ENCODE results near the gene PAH.
"Not testable (repeated sequence)": the region's sequence is repeated elsewhere in the genome, so short reads cannot be mapped to it uniquely, and the experiment has no call there.

PAH gene

DNA sequence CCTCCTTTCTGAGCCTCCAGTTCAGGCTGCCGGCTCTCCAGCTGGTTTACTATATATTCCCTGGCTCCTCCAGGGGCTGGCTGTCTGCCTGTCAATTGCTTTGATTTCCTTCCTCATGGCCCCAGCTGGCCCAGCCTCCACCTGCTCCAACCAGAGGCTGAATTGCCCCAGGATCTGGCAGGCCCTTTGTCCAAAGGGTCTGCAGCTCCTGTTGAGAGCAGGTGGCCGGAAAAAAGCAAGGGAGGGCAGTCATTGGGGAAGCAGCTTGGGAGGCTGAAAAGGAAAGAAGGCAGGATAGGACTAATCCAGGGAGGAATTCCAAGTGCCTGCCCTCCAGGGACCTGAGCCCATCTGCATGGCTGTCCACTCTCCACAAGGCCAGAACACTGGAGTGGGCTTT, 25.3 kb downstream of the PAH start:
- DNase-seq (ENCODE audit: low spot score) = no peak

DNA sequence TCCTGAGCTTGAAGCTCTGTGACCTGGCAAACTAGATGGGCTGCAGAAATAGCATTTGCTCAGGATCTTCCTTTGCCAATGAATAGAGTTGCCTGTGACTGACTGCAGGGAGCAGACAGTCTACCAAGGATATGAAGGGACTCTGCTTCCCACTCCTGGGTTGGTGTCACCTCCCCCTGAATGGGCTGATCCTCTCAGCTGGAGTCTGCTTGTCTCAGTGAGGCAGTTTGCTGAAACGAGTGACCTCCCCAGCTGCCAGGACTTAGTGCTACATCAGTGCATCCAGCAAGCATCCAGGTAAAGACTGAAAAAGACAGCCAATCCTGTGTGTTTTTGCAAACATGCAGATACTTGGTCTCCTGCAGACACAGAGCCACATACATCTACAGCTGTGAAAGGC, 28.5 kb downstream of the PAH start:
- DNase-seq (ENCODE audit: low spot score) = no peak

DNA sequence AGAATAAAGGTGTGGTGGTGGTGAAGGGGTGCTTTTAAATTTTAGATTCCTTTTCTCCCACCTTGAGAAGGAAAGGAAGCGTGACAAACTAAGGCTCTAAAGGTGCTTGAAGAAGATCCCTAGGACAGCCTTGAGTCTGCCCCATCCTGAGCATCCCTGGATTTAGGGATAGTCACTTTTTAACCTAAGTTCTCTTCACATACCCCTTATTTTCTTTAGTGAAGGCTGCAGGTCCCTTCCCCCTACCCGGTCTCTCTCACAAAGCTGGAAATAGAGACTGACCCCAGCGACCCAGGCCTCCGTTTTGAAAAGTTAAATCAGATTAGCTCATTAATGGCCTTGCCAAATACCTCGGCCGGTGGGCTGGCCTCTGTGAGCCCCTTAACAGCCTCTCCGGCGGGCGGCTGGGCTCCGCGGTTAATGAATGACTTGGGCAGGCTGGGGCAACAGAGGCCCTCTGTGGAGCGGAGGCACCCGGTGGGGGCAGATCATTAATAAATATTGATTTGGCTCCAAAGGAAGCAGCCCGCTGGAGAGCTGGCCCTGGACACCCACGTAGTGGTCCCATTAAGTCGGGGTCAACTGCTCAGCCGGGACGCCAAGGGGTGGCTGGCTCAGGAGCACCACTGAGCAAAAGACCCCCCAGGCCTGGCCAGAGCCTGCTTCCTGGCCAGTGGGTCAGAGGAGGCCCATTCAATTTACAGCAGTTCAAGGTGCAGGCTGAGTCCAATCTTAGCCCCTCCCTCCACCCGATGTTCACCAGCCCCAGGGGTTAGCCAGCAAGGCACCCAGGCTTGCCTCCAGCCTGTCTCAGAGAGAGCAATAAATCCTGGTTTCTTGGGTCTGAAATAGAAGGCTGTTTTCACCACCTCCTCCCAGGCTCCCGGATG, 31.8 kb downstream of the PAH start:
- DNase-seq (ENCODE audit: low spot score) = no peak

DNA sequence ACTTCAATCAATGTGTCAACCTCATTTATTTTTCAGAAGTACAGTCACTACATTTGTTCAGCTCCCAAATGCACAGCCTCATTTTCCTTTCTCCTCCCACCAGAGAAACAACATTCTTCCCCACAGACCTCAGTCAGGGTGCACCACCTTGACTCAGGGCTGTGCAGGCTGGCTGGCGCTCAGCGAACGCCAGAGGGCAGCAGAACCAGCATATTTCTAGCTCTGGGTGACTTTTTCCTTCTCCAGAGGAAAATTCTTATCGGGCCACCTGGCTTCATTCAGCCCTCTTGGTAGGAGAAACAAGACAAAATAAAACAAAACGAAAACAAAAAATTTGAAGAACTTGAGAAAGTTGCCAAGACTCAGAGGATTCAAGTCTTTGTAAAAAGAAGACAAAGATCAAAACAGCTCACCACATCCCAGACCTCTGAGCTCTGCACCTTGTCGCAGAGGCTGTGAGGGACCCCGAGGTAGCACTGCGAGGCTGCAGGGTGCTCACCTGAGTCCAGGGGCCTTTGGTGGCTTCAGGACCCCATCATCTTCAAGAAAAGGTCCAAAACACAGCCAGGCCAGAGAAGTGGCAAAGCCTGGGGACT, 33.7 kb downstream of the PAH start:
- DNase-seq (ENCODE audit: low spot score) = no peak

DNA sequence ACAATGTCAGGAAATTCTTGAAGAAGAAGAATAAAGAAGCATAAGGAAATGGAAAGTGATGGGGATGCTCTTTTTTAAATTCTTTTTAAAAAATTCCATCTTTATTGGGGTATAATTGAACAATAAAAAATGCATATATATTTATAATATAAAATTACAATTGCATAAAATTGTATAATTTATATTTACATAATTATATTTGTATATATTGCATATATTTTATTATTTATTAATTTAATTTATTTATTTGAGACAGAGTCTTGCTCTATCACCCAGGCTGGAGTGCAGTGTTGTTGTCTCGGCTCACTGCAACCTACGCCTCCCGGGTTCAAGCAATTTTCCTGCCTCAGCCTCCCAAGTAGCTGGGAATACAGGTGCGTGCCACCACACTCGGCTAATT, 36.3 kb downstream of the PAH start:
- DNase-seq (ENCODE audit: low spot score) = no peak

DNA sequence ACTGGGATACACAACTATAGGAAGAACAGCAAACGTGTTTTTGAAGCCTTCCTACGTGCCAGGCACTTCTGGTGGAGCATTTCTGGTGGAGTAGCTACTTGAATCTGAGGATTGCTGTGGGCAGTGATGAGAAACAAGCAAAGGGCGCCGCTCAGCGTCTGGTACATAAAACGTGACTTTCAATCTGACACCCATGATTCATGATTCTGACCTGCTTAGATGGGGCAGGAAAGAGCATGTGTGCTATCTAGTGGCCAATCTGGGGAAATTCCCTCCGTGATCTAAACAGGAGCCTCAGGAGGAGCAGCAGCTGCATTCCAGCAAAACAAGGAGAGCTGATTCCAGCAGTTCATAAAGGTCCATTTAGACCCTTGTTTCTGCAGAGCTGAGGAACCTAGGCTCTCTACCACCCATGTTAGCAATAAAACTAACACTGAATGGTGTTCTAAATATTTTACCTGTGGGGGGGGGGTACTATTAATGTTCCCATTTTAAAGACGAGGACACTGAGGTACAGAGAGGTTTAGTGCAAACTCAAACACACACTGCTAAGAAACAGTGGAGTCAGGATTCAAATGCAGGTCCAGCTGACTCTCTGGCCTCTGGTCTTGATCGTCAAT, 37.8 kb downstream of the PAH start:
- no peak for DNase-seq (ENCODE audit: low spot score)

DNA sequence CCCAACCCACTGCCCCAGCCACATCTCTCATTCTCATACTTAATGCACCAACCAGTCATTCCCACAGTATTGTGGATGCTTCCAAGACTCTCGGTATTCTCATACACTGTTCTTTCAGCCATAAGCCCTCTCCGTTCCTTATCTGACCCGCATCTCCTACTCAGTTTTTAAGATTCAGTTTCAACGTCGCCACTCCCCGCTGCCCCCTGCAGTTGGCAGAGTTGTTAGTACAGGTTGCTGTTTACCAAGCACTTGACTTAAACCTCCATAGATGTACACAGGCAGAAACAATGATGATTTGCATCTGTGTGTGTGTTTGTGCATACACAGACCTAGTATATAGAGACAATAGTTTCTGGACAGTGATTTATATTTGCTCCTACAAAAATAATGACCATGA, 40.2 kb downstream of the PAH start:
- DNase-seq (ENCODE audit: low spot score) = no peak

DNA sequence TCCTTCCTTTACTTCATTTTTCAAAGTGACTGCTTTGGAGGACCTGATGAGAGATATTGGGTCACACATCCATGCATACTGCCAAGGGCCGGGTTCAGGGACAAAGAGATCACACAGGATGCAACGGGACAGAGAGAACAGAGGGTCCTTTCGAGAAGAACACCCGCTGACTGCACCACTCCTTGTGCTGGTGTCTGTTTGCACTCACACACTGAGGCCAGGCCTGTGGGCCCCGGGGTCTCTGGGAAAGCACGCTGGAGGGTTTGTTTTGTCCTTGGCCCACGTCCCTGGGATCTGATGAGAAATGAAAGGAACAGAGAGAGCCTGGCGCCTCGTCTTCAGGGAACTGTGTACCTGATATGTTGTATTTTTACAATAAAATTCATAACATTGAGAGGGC, 42.2 kb downstream of the PAH start:
- DNase-seq (ENCODE audit: low spot score) = no peak

DNA sequence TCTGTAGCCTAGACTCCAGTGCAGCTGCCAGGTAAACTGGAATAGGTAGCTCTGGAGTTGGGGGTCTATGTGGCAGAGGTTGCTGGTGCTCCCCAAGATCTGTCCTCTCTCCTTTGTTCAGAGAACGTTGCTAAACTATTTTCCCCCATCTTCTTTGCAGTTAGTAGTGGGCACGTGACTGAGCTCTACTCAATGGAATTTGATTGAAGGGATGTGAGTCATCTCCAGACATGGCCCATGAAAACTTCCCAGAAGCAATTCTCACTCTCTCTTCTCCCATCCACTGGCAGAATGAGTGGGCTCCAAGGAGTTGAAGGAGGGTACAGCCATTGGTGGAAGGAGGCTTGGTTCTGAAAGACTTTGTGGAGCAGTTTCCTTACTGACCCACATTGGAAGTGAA, 44.0 kb downstream of the PAH start:
- DNase-seq (ENCODE audit: low spot score) = no peak

DNA sequence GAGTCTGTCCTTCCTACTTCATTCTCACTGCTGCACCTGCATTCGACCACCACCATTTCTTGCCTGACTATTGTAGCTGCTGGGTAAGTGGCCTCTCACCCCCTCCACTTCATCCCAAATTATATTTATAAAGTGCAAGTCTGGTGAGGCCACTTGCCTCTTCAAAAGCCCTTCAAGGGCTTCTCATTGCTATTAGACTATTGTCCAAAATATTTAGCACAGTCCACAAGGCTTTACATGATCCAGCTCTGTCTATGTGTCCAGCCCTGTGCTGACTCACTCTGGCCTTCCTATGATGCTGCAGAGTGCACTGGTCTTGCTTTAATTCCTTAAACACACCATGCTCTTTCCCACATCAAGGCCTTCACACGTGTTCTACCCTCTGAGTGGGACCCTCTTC, 46.0 kb downstream of the PAH start:
- DNase-seq (ENCODE audit: low spot score) = no peak

DNA sequence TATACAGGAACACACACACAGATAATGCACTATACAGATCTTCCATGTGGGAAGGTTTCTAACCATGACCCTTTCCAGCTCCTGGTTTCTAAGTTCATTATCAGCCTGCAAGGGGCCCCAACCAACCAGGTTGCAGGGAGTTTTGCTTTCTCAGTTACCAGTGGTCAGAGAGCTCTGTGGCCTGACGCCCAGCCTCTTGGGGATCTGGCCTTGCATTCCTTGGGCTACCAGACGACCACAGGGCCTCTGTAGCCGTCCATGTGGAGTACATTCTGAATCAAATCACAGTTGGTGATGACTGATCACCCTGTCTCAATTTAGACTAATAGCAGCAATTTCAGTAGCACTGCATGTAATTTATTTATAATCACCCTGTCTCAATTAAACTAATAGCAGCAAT, 47.5 kb downstream of the PAH start:
- DNase-seq (ENCODE audit: low spot score) = no peak

DNA sequence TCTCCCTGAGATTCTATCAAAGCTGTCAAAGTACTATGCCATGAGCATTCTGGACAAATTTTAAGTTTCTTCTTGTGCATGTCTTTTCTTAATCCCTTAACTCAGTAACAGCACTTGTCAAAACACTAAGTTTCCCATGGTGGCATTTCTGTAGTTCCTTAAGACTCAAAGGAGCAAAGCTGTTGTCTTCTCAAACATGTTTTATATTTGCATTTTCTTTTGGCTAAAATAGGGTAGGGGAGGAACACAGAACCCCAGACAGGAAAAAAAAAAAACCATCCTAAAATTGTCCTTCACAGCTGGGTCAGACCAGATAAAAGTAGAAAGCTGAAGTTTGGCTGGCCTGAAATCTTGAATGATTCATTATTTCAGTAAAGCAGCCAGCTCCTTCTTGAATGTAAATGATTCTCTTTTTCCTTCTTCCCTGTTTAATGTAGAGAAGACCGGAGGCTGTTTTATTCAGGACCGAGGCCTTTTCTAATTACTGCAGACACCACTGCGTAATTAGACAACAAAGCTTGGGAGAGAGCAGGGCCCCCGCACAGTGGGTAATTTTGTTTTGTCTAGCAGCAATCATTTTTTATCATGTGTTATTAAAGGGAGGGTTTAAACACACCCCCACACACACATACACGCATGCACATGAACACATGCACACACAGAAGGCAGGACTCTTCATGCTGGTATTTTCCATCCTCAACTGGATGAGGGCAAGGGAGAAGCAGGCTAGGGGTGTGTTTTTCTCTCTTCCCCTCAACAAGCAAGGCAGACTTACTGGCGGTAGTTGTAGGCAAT, 51.0 kb downstream of the PAH start:
- DNase-seq (ENCODE audit: low spot score) = no peak

DNA sequence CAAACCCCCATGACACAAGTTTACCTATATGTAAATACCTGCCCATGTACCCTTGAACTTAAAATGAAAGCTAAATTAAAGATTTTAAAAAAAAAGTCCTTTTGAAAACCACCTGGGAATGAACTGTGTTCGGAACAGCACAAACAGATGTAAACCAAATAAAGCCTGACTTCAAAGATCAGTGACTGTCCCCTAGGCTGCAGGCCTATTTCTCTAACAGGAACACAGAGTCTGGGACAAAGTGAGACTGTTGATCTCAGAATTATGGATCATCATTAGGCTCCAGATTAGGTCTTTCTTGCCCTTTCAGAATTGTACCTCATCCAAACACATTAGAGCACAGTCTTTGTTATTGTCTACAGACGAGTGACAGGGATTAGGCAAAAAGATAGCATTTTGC, 54.6 kb downstream of the PAH start:
- no peak for DNase-seq (ENCODE audit: low spot score)

DNA sequence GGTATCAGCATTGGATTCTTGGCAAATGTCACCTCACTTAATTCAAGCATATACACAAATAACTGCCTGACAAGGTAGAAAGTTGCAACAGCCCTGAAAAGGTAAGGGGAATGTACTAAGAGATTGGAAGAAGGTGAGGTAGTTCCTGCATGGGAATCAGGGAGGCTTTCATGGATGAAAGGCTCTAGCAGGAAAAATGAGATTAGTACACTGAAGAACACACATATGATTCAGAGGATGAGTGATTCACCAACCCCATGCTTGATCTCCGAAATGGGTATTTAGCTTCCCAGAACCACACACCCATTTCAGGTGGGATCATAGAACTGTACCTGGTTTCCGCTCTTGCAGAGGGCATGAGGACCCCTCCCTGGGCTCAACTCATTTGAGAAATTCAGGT, 65.8 kb downstream of the PAH start:
- no peak for DNase-seq (ENCODE audit: low spot score)

DNA sequence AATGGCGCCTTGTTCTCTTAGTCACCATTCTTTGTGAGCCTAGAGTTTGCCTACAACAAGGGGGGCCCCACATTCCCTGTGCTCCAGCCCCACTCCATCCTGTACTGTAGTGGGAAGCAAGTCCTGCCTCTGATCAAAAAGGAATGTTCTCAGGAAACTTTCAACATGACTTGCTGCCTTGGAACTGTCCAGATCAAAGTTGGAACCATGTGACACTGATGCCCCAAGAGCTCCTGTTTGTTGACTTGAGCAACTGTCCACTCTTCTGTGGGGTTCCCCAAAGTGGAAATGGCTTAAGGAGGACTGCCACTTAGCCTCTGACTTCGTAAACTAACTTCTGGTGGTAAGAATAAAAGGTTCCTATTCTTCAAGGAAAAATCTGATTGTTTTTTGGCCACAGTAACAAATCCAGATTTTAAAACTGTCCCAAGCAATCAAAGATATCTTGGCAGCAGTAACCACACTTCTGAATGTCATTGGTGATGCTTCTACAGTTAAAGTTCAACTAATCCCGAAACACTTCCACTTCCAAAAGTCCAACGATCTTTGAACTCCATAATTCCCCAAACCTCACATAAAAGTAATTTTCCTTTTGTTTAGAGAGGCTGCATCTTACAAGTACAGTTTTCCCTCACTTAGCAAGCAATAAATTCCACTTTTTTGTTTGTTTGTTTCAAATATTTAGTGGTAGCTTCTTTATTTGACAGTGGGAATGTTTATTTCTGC, 67.2 kb downstream of the PAH start:
- no peak for DNase-seq (ENCODE audit: low spot score)

DNA sequence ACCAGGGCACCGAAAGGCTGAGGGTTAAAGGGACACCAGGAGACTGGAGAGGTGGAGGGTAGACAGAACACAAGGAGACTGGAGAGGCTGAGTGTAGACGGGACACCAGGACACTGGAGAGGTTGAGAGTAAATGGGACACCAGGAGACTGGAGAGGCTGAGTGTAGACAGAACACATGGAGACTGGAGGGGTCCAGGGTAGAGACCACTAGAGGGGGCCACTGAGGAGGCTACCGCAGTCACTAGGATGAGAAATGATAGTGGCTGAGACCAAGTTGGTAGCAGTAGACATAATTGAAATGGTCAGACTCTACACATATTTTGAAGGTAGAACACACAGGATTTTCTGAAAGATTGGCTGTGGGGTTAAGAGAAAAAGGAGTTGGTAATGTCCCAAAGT, 68.2 kb downstream of the PAH start:
- no peak for DNase-seq (ENCODE audit: low spot score)

DNA sequence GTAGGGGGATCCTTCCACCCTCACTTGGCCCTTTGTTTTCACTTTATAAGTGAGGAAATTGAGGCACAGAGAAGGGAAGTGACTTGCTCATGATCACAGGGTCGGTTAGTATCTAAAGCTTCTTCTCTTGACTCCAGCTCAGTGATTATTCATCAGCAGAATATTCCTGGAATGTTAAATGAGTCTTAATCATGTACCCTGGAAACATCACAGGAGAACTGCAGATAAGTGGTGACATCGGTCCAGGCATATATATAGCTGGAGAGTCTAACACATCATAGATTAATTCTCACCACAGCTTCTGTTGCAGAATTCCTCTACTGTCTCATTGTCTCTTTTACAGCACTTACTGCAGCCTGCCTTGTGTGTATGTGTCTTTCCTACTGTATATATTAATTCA, 69.9 kb downstream of the PAH start:
- DNase-seq (ENCODE audit: low spot score) = no peak

DNA sequence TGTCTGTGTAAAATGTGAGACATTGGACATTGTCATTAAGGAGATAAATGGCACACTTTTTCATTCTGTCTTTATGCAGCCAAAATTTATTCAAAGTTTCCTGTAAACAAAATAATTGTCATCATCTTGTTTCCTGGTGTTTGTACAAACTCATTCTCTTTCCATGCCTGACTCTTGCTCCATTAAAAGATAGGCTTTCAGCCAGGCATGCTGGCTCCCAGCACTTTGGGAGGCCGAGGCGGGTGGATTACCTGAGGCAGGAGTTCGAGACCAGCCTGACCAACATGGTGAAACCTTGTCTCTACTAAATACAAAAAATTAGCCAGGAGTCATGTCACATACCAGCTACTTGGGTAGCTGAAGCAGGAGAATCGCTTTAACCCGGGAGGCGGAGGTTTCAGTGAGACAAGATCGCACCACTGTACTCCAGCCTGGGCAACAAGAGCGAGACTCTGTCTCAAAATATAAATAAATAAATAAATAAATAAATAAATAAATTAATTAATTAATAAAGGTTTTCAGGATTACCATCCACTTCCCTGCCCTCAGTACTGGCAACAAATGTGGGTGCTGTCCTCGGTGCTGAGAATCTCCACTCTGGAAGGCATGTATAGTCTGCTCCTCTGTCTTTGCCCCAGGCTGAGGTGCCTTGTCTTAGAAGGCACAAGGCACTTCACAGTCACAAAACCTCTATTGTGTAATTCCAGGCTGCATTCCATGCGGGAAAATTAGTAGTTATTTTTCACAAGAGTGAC, 83.2 kb downstream of the PAH start:
- no peak for DNase-seq (ENCODE audit: low spot score)

DNA sequence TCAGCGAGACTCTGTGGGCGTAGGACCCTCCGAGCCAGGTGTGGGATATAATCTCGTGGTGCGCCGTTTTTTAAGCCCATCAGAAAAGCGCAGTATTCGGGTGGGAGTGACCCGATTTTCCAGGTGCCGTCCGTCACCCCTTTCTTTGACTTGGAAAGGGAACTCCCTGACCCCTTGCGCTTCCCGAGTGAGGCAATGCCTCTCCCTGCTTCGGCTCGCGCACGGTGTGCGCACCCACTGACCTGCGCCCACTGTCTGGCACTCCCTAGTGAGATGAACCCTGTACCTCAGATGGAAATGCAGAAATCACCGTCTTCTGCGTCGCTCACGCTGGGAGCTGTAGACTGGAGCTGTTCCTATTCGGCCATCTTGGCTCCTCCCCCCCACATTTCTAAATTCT, 84.2 kb downstream of the PAH start:
- not testable (repeated sequence) for DNase-seq (ENCODE audit: low spot score)

DNA sequence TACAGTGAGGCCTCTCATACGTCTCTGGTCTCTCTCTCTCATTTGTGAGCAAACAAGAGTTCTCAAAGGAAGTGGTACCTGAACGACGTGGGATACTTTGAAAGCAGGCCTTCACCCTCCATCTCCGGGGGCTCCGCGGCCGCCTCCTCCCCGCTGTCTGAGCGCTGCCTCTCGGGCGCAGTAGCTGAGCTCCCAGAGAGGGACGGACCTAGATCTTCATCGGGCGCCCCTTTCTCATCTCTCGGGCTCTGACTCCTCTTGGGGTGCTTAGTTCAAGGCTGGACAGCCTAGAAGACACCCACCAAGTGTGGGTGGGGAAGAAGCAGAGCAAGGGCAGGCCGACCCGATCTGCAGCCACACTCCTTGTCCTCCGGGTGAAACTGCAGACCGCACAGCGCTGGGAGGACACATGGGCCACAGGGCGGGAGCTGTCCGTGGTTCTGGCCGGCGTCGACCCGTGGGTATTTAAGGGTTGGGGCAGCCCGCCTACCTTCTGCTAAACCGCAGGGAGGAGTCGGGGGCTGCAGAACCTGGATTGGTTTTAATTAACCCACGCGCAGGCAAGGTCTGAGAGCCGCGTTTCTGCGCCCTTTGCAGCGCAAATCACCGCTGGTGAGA, 92.7 kb downstream of the PAH start:
- DNase-seq (ENCODE audit: low spot score) = no peak

DNA sequence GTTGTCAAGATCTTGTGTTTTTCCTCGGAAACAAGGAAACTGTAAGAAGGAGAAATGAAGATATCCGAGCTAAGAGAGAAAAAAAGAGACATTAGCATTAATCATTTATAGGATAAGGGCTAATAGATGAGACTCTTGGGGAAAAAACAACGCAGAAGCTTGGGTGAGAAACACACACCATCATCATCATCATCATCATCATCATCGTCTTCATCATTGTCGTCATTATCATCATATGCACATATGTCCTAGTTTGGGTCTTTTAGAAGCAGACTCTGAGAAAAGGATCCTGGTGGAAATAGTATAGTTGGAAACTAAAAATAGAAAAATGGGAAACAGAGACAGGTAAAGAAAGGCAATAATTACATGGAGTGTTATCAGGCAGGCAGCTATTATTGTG, 95.9 kb downstream of the PAH start:
- no peak for DNase-seq (ENCODE audit: low spot score)

Measured in hematopoietic multipotent progenitor cell treated with erythropoietin and hydrocortisone succinate and interleukin-3 and kit ligand, for 15 days (in vitro differentiated cells).